ENCODE measurements around the gene EFCAB14. TPM values are rescaled to one million over a fixed set of nuclear protein-coding genes. Genes with fewer than 3 reads are reported as not detected.
"Not testable (repeated sequence)": the region's sequence is repeated elsewhere in the genome, so short reads cannot be mapped to it uniquely, and the experiment has no call there.

Gene EFCAB14
- total RNA-seq, 1 experiment from 2014 or later = 86.8 TPM

- Histone ChIP-seq H3K36me3 (ENCODE audit: control insufficient read depth, insufficient read depth, low read length) (peaks cover 15% of the 10 kb centered on the region), H3K4me1 (ENCODE audit: control insufficient read depth, insufficient read depth, low read length) (no peaks in the 10 kb centered on the region), H3K27me3 (ENCODE audit: control insufficient read depth, insufficient read depth, low read length) (no peaks in the 10 kb centered on the region), H3K27ac (ENCODE audit: low read length) (no peak overlapping the region), H3K9me3 (ENCODE audit: control insufficient read depth, insufficient read depth, low read depth, low read length) (no peaks in the 10 kb centered on the region), H3K4me3 (ENCODE audit: low read depth in 2 of 2, low read length in 2 of 2) (no peak overlapping the region)
- no TSS peak for BruUV-seq (replicated peaks)
- intact Hi-C loops (cut with micrococcal nuclease; ENCODE audit: unreplicated experiment) = no loop called here
- in situ Hi-C loops (cut with HindIII; ENCODE audit: low pct_unique_long_range_greater_than_20kb, low sequenced_read_pairs) = no loop called here
- ChIA-PET POLR2A (no interaction called here), CTCF (no interaction called here)
- no peak for TF ChIP-seq TCF7L2 (IDR thresholded peaks at IDR 0.05; ENCODE audit: low read depth, low read length)
- TF ChIP-seq POLR2AphosphoS5 (IDR thresholded peaks at IDR 0.05; ENCODE audit: low read depth, low read length) = no peak
- TF ChIP-seq, protein P1, sequence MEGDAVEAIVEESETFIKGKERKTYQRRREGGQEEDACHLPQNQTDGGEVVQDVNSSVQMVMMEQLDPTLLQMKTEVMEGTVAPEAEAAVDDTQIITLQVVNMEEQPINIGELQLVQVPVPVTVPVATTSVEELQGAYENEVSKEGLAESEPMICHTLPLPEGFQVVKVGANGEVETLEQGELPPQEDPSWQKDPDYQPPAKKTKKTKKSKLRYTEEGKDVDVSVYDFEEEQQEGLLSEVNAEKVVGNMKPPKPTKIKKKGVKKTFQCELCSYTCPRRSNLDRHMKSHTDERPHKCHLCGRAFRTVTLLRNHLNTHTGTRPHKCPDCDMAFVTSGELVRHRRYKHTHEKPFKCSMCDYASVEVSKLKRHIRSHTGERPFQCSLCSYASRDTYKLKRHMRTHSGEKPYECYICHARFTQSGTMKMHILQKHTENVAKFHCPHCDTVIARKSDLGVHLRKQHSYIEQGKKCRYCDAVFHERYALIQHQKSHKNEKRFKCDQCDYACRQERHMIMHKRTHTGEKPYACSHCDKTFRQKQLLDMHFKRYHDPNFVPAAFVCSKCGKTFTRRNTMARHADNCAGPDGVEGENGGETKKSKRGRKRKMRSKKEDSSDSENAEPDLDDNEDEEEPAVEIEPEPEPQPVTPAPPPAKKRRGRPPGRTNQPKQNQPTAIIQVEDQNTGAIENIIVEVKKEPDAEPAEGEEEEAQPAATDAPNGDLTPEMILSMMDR (IDR thresholded peaks at IDR 0.05) = no peak
- TF ChIP-seq SIN3A (IDR thresholded peaks at IDR 0.05; ENCODE audit: borderline replicate concordance, insufficient read depth, low read depth, low read length) = no peak
- TF ChIP-seq, protein P2, sequence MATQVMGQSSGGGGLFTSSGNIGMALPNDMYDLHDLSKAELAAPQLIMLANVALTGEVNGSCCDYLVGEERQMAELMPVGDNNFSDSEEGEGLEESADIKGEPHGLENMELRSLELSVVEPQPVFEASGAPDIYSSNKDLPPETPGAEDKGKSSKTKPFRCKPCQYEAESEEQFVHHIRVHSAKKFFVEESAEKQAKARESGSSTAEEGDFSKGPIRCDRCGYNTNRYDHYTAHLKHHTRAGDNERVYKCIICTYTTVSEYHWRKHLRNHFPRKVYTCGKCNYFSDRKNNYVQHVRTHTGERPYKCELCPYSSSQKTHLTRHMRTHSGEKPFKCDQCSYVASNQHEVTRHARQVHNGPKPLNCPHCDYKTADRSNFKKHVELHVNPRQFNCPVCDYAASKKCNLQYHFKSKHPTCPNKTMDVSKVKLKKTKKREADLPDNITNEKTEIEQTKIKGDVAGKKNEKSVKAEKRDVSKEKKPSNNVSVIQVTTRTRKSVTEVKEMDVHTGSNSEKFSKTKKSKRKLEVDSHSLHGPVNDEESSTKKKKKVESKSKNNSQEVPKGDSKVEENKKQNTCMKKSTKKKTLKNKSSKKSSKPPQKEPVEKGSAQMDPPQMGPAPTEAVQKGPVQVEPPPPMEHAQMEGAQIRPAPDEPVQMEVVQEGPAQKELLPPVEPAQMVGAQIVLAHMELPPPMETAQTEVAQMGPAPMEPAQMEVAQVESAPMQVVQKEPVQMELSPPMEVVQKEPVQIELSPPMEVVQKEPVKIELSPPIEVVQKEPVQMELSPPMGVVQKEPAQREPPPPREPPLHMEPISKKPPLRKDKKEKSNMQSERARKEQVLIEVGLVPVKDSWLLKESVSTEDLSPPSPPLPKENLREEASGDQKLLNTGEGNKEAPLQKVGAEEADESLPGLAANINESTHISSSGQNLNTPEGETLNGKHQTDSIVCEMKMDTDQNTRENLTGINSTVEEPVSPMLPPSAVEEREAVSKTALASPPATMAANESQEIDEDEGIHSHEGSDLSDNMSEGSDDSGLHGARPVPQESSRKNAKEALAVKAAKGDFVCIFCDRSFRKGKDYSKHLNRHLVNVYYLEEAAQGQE (IDR thresholded peaks at IDR 0.05; ENCODE audit: insufficient read depth in 1 of 2, low read depth in 2 of 2, low read length in 1 of 2) = no peak
- no peak for ATAC-seq
- DNase-seq (ENCODE audit: low read depth, low spot score) = no peak
These were observed 21.9 kb downstream of the EFCAB14 start for GRCh38 chr1:46697053-46697452.

DNA sequence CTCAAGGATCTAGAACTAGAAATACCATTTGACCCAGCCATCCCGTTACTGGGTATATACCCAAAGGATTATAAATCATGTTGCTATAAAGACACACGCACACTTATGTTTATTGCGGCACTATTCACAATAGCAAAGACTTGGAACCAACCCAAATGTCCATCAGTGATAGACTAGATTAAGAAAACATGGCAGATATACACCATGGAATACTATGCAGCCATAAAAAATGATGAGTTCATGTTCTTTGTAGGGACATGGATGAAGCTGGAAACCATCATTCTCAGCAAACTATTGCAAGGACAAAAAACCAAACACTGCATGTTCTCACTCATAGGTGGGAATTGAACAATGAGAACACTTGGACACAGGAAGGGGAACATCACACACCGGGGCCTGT is 24.2 kb downstream of the EFCAB14 start:
- peaks cover 23% of the 10 kb centered on the region for H3K36me3 ChIP-seq (ENCODE audit: control insufficient read depth, insufficient read depth, low read length)
- not testable (repeated sequence) for DNase-seq (ENCODE audit: low read depth, low spot score); ATAC-seq

GRCh38 chr1:46692811-46693770 is 25.8 kb downstream of the EFCAB14 start:
- Histone ChIP-seq H3K27ac (ENCODE audit: low read length) (no peak overlapping the region), H3K4me1 (ENCODE audit: control insufficient read depth, insufficient read depth, low read length) (no peaks in the 10 kb centered on the region), H3K36me3 (ENCODE audit: control insufficient read depth, insufficient read depth, low read length) (peaks cover 29% of the 10 kb centered on the region), H3K27me3 (ENCODE audit: control insufficient read depth, insufficient read depth, low read length) (no peaks in the 10 kb centered on the region), H3K4me3 (ENCODE audit: low read depth in 2 of 2, low read length in 2 of 2) (no peak overlapping the region), H3K9me3 (ENCODE audit: control insufficient read depth, insufficient read depth, low read depth, low read length) (no peaks in the 10 kb centered on the region)
- ChIA-PET POLR2A (no interaction called here), CTCF (interaction anchor here (0.6 kb wide), 1 partner anchor 356 kb away, joined by 6 read pairs; no protein-coding TSS in a partner anchor)
- no peak for ATAC-seq
- no peak for TF ChIP-seq SIN3A (IDR thresholded peaks at IDR 0.05; ENCODE audit: borderline replicate concordance, insufficient read depth, low read depth, low read length)
- TF ChIP-seq TCF7L2 (IDR thresholded peaks at IDR 0.05; ENCODE audit: low read depth, low read length) = no peak
- TF ChIP-seq, protein P2 (IDR thresholded peaks at IDR 0.05; ENCODE audit: insufficient read depth in 1 of 2, low read depth in 2 of 2, low read length in 1 of 2) = no peak
- no peak for TF ChIP-seq POLR2AphosphoS5 (IDR thresholded peaks at IDR 0.05; ENCODE audit: low read depth, low read length)
- TF ChIP-seq, protein P1 (IDR thresholded peaks at IDR 0.05) = no peak
- BruUV-seq (replicated peaks) = no TSS peak
- DNase-seq (ENCODE audit: low read depth, low spot score) = no peak
- in situ Hi-C loops (cut with HindIII; ENCODE audit: low pct_unique_long_range_greater_than_20kb, low sequenced_read_pairs) = no loop called here
- intact Hi-C loops (cut with micrococcal nuclease; ENCODE audit: unreplicated experiment) = no loop called here

More for the DNA sequence above, 24.2 kb downstream of the EFCAB14 start:
- H3K9me3 ChIP-seq (ENCODE audit: control insufficient read depth, insufficient read depth, low read depth, low read length); H3K4me3 ChIP-seq (ENCODE audit: low read depth in 2 of 2, low read length in 2 of 2); H3K27ac ChIP-seq (ENCODE audit: low read length); in situ Hi-C loops (cut with HindIII; ENCODE audit: low pct_unique_long_range_greater_than_20kb, low sequenced_read_pairs); intact Hi-C loops (cut with micrococcal nuclease; ENCODE audit: unreplicated experiment); BruUV-seq (replicated peaks); H3K27me3 ChIP-seq (ENCODE audit: control insufficient read depth, insufficient read depth, low read length); POLR2A ChIA-PET; H3K4me1 ChIP-seq (ENCODE audit: control insufficient read depth, insufficient read depth, low read length); CTCF ChIA-PET: not testable (repeated sequence)

All from Panc1 (cell line).